GM23338 (cell line): Measurements from ENCODE around the gene WNT7A. TPM values are rescaled to one million over a fixed set of nuclear protein-coding genes. Genes with fewer than 3 reads are reported as not detected.

Source experiments
- ATAC-seq: fragments of 200-7000 bp; cut with Tn5 transposase; 3 replicates; pipeline ENCODE4 v1.9.1; 2020
- DNase-seq: peaks from one replicate; pipeline ENCODE4 v3.0.0-alpha.2; 2015; ENCODE audit warnings: low spot score
- H2AFZ ChIP-seq: fragments of 200-600 bp; sonication (generic); 2 replicates; pipeline ENCODE4 v1.8.0; 2016; ENCODE audit warnings: antibody characterized with exemption, mild to moderate bottlenecking, moderate library complexity
- H3F3A ChIP-seq: fragments of 200-600 bp; sonication (generic); replicated peaks from 2 replicates; pipeline ENCODE4 v1.8.0; 2017; ENCODE audit warnings: antibody characterized with exemption, mixed run types, low read depth
- H3K27ac ChIP-seq: fragments of 200-600 bp; sonication (generic); 2 replicates; pipeline ENCODE4 v1.6.1; 2016; ENCODE audit warnings: low read depth
- H3K27me3 ChIP-seq: fragments of 200-600 bp; sonication (generic); 2 replicates; pipeline ENCODE4 v1.8.0; 2016; ENCODE audit warnings: mild to moderate bottlenecking, mixed run types, moderate library complexity; ENCODE audit not compliant: insufficient read depth
- H3K36me3 ChIP-seq: fragments of 200-600 bp; sonication (generic); 2 replicates; pipeline ENCODE4 v1.8.0; 2016; ENCODE audit warnings: mild to moderate bottlenecking; ENCODE audit not compliant: insufficient read depth
- H3K4me1 ChIP-seq: fragments of 200-600 bp; sonication (generic); 2 replicates; pipeline ENCODE4 v1.8.0; 2016; ENCODE audit warnings: mild to moderate bottlenecking, moderate library complexity; ENCODE audit not compliant: insufficient read depth
- H3K4me2 ChIP-seq: fragments of 200-600 bp; sonication (generic); 2 replicates; pipeline ENCODE4 v1.7.1; 2017; ENCODE audit warnings: mixed run types
- H3K4me3 ChIP-seq: fragments of 200-600 bp; sonication (generic); 2 replicates; pipeline ENCODE4 v1.6.1; 2016; ENCODE audit warnings: mixed run types
- H3K79me2 ChIP-seq: fragments of 200-600 bp; sonication (generic); replicated peaks from 2 replicates; pipeline ENCODE4 v1.8.0; 2017; ENCODE audit warnings: mild to moderate bottlenecking; ENCODE audit not compliant: insufficient read depth
- H3K9me2 ChIP-seq: fragments of 200-600 bp; sonication (generic); 2 replicates; pipeline ENCODE4 v1.8.0; 2017; ENCODE audit not compliant: insufficient read depth
- H4K20me1 ChIP-seq: fragments of 200-600 bp; sonication (generic); replicated peaks from 2 replicates; pipeline ENCODE4 v1.8.0; 2017; ENCODE audit warnings: mild to moderate bottlenecking; ENCODE audit not compliant: insufficient read depth
- H3K27ac Mint-ChIP-seq: 2 replicates; pipeline ENCODE4 v1.8.0; 2020; ENCODE audit warnings: inconsistent platforms, mild to moderate bottlenecking, moderate library complexity, mixed read lengths
- H3K27me3 Mint-ChIP-seq: 3 replicates; pipeline ENCODE4 v1.8.0; 2022; ENCODE audit warnings: low read depth, mild to moderate bottlenecking, moderate library complexity, mixed read lengths, inconsistent platforms; ENCODE audit not compliant: insufficient read depth, poor library complexity
- H3K36me3 Mint-ChIP-seq: 3 replicates; pipeline ENCODE4 v1.8.0; 2021; ENCODE audit warnings: low read depth, mild to moderate bottlenecking, inconsistent platforms, moderate library complexity, mixed read lengths
- H3K4me1 Mint-ChIP-seq: 3 replicates; pipeline ENCODE4 v1.8.0; 2020; ENCODE audit warnings: mild to moderate bottlenecking, inconsistent platforms, mixed read lengths
- H3K4me3 Mint-ChIP-seq: 3 replicates; pipeline ENCODE4 v1.8.0; 2021; ENCODE audit warnings: moderate library complexity, mild to moderate bottlenecking, inconsistent platforms, mixed read lengths
- H3K9me3 Mint-ChIP-seq: 3 replicates; pipeline ENCODE4 v1.8.0; 2020; ENCODE audit warnings: moderate library complexity, mild to moderate bottlenecking, inconsistent platforms, mixed read lengths
- CREB1 ChIP-seq: fragments of 250-450 bp; sonication (Bioruptor Pico); IDR thresholded peaks from 2 replicates; pipeline ENCODE4 v1.5.0; 2020; ENCODE audit warnings: low read depth, mild to moderate bottlenecking, moderate library complexity
- EZH2 ChIP-seq: fragments of 200-600 bp; sonication (generic); IDR thresholded peaks from one replicate; pipeline ENCODE4 v1.8.0; 2017; ENCODE audit warnings: antibody characterized with exemption, mild to moderate bottlenecking, low read depth; ENCODE audit not compliant: unreplicated experiment
- JUNB ChIP-seq: IDR thresholded peaks from one replicate; pipeline ENCODE4 v1.6.1; 2016; ENCODE audit warnings: antibody characterized with exemption; ENCODE audit not compliant: unreplicated experiment
- POLR2AphosphoS5 ChIP-seq: IDR thresholded peaks from 2 replicates; pipeline ENCODE4 v1.6.1; 2016; ENCODE audit warnings: antibody characterized with exemption, low read depth
- STAT1 ChIP-seq: IDR thresholded peaks from one replicate; pipeline ENCODE4 v1.6.1; 2016; ENCODE audit warnings: antibody characterized with exemption; ENCODE audit not compliant: unreplicated experiment
- ZNF114 ChIP-seq: fragments of 250-450 bp; sonication (Bioruptor Pico); IDR thresholded peaks from 2 replicates; pipeline ENCODE4 v1.5.0; 2020; ENCODE audit warnings: mild to moderate bottlenecking, moderate library complexity
- ZNF331 ChIP-seq: fragments of 250-450 bp; sonication (Bioruptor Pico); IDR thresholded peaks from 2 replicates; pipeline ENCODE4 v1.5.0; 2020; ENCODE audit warnings: low read depth, mild to moderate bottlenecking, moderate library complexity
- polyA plus RNA-seq: library from polyadenylated mRNA; unstranded; fragments of >200 nt; fragmentation: Nextera tagmentation; extraction: Ambion mirVana; gene quantifications from 2 replicates; pipeline ENCODE4 v1.2.1, GENCODE V29; 2016
- total RNA-seq: library from RNA; depleted of rRNA; stranded (reverse); fragments of >200 nt; shearing (Covaris generic); gene quantifications from 2 replicates; pipeline ENCODE4 v1.2.3, GENCODE V29; 2014
- TF ChIP-seq, protein P1 (sequence below), 2 experiments: fragments of 200-600 bp in 1 of 2; sonication (generic) in 1 of 2; conservative IDR thresholded peaks; 2 replicates each; pipeline versions ENCODE4 v1.5.1 to v1.6.1; 2016 to 2017; ENCODE audit warnings: antibody characterized with exemption in 2 of 2, low read depth in 2 of 2, mild to moderate bottlenecking in 2 of 2, moderate library complexity in 1 of 2
- TF ChIP-seq, protein P2 (sequence below): fragments of 250-450 bp; sonication (Bioruptor Pico); IDR thresholded peaks from 2 replicates; pipeline ENCODE4 v1.5.0; 2020; ENCODE audit warnings: mild to moderate bottlenecking, moderate library complexity
- TF ChIP-seq, protein P3 (sequence below): IDR thresholded peaks from 2 replicates; pipeline ENCODE4 v1.6.1; 2016; ENCODE audit warnings: antibody characterized with exemption

WNT7A gene
- total and polyA plus RNA-seq, 2 experiments from 2014 or later: not detected

DNA sequence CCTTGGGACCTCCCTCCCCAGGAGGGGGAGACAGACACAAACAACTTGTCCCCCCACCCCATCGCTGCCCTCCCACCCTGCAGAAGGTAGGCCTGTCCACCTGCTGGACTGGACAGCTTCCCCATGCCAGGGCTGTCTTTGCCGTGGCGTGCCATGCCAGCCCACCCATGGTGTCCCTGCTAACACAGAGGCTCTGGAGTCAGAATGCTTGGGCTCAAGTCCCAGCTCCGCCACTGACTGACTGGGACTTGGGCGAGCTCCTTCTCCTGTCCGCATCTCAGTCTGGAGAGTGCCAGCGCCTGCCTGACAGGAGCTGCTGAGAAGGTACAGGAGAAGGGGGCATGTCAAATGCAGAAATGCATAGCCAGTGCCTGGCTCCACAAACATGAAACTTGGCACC is 23.9 kb downstream of the WNT7A start:
- no peak for ATAC-seq
- H3K36me3 ChIP-seq: no peaks in the 10 kb centered on the region

DNA sequence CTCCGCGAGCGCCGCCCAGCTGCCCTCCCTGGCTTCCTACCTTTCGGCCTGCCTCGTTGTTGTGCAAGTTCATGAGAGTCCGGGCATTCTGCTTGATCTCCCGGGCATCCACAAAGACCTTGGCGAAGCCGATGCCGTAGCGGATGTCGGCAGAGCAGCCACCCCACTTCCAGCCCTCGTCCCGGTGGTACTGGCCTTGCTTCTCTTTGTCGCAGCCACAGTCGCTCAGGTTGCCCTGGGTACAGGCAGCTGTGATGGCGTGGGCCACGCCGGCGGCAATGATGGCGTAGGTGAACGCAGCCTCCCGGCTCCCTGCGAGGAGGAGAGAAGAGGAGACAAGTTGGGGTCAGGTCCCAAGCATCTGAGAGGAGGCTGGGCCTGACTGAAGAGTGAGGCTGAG is 25.4 kb downstream of the WNT7A start:
- Histone ChIP-seq H3K4me2 (no peak overlapping the region), H3K79me2 (no peaks in the 10 kb centered on the region), H3K27ac (no peak overlapping the region), H4K20me1 (no peaks in the 10 kb centered on the region), H2AFZ (no peak overlapping the region), H3K27me3 (no peaks in the 10 kb centered on the region), H3F3A (no peaks in the 10 kb centered on the region), H3K4me1 (no peaks in the 10 kb centered on the region), H3K9me2 (no peaks in the 10 kb centered on the region), H3K36me3 (no peaks in the 10 kb centered on the region), H3K4me3 (no peak overlapping the region)
- DNase-seq (no peak), ATAC-seq (no peak)
- H3K4me1 Mint-ChIP-seq: peaks cover 6% of the 10 kb centered on the region; the same call in 2 of the 3 replicates
- peaks cover 15% of the 10 kb centered on the region for H3K27me3 Mint-ChIP-seq
- no peak overlapping the region for H3K4me3 Mint-ChIP-seq
- H3K9me3 Mint-ChIP-seq: no peaks in the 10 kb centered on the region
- no peaks in the 10 kb centered on the region for H3K36me3 Mint-ChIP-seq
- H3K27ac Mint-ChIP-seq: no peak overlapping the region
- TF ChIP-seq POLR2AphosphoS5 (no peak), EZH2 (no peak), ZNF114 (CRISPR knock-in tag) (no peak)
- TF ChIP-seq, protein P1, sequence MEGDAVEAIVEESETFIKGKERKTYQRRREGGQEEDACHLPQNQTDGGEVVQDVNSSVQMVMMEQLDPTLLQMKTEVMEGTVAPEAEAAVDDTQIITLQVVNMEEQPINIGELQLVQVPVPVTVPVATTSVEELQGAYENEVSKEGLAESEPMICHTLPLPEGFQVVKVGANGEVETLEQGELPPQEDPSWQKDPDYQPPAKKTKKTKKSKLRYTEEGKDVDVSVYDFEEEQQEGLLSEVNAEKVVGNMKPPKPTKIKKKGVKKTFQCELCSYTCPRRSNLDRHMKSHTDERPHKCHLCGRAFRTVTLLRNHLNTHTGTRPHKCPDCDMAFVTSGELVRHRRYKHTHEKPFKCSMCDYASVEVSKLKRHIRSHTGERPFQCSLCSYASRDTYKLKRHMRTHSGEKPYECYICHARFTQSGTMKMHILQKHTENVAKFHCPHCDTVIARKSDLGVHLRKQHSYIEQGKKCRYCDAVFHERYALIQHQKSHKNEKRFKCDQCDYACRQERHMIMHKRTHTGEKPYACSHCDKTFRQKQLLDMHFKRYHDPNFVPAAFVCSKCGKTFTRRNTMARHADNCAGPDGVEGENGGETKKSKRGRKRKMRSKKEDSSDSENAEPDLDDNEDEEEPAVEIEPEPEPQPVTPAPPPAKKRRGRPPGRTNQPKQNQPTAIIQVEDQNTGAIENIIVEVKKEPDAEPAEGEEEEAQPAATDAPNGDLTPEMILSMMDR (conservative IDR thresholded peaks at IDR 0.05; ENCODE audit: low read depth in 2 of 2): no peak
- TF ChIP-seq, protein P2, sequence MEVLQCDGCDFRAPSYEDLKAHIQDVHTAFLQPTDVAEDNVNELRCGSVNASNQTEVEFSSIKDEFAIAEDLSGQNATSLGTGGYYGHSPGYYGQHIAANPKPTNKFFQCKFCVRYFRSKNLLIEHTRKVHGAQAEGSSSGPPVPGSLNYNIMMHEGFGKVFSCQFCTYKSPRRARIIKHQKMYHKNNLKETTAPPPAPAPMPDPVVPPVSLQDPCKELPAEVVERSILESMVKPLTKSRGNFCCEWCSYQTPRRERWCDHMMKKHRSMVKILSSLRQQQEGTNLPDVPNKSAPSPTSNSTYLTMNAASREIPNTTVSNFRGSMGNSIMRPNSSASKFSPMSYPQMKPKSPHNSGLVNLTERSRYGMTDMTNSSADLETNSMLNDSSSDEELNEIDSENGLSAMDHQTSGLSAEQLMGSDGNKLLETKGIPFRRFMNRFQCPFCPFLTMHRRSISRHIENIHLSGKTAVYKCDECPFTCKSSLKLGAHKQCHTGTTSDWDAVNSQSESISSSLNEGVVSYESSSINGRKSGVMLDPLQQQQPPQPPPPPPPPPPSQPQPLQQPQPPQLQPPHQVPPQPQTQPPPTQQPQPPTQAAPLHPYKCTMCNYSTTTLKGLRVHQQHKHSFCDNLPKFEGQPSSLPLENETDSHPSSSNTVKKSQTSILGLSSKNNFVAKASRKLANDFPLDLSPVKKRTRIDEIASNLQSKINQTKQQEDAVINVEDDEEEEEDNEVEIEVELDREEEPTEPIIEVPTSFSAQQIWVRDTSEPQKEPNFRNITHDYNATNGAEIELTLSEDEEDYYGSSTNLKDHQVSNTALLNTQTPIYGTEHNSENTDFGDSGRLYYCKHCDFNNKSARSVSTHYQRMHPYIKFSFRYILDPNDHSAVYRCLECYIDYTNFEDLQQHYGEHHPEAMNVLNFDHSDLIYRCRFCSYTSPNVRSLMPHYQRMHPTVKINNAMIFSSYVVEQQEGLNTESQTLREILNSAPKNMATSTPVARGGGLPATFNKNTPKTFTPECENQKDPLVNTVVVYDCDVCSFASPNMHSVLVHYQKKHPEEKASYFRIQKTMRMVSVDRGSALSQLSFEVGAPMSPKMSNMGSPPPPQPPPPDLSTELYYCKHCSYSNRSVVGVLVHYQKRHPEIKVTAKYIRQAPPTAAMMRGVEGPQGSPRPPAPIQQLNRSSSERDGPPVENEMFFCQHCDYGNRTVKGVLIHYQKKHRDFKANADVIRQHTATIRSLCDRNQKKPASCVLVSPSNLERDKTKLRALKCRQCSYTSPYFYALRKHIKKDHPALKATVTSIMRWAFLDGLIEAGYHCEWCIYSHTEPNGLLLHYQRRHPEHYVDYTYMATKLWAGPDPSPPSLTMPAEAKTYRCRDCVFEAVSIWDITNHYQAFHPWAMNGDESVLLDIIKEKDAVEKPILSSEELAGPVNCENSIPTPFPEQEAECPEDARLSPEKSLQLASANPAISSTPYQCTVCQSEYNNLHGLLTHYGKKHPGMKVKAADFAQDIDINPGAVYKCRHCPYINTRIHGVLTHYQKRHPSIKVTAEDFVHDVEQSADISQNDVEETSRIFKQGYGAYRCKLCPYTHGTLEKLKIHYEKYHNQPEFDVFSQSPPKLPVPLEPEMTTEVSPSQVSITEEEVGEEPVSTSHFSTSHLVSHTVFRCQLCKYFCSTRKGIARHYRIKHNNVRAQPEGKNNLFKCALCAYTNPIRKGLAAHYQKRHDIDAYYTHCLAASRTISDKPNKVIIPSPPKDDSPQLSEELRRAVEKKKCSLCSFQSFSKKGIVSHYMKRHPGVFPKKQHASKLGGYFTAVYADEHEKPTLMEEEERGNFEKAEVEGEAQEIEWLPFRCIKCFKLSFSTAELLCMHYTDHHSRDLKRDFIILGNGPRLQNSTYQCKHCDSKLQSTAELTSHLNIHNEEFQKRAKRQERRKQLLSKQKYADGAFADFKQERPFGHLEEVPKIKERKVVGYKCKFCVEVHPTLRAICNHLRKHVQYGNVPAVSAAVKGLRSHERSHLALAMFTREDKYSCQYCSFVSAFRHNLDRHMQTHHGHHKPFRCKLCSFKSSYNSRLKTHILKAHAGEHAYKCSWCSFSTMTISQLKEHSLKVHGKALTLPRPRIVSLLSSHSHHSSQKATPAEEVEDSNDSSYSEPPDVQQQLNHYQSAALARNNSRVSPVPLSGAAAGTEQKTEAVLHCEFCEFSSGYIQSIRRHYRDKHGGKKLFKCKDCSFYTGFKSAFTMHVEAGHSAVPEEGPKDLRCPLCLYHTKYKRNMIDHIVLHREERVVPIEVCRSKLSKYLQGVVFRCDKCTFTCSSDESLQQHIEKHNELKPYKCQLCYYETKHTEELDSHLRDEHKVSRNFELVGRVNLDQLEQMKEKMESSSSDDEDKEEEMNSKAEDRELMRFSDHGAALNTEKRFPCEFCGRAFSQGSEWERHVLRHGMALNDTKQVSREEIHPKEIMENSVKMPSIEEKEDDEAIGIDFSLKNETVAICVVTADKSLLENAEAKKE (CRISPR knock-in tag): no peak

More for the DNA sequence above, 23.9 kb downstream of the WNT7A start:
- Histone ChIP-seq H3K27ac (no peak overlapping the region), H3K9me2 (no peaks in the 10 kb centered on the region), H3K4me2 (no peak overlapping the region), H3K4me1 (no peaks in the 10 kb centered on the region), H3K27me3 (no peaks in the 10 kb centered on the region), H3F3A (no peaks in the 10 kb centered on the region), H2AFZ (no peak overlapping the region), H4K20me1 (no peaks in the 10 kb centered on the region), H3K4me3 (no peak overlapping the region), H3K79me2 (no peaks in the 10 kb centered on the region)
- Mint-ChIP-seq H3K9me3 (no peaks in the 10 kb centered on the region), H3K27me3 (peaks cover 14% of the 10 kb centered on the region), H3K4me1 (peaks cover 6% of the 10 kb centered on the region; the same call in 2 of the 3 replicates), H3K36me3 (no peaks in the 10 kb centered on the region), H3K27ac (no peak overlapping the region), H3K4me3 (no peak overlapping the region)
- DNase-seq: no peak
- TF ChIP-seq ZNF114 (CRISPR knock-in tag) (no peak), EZH2 (no peak), JUNB (no peak), CREB1 (CRISPR knock-in tag) (no peak), ZNF331 (no peak), STAT1 (no peak)
- TF ChIP-seq, protein P1 (conservative IDR thresholded peaks at IDR 0.05; ENCODE audit: low read depth in 2 of 2): no peak
- TF ChIP-seq, protein P3, sequence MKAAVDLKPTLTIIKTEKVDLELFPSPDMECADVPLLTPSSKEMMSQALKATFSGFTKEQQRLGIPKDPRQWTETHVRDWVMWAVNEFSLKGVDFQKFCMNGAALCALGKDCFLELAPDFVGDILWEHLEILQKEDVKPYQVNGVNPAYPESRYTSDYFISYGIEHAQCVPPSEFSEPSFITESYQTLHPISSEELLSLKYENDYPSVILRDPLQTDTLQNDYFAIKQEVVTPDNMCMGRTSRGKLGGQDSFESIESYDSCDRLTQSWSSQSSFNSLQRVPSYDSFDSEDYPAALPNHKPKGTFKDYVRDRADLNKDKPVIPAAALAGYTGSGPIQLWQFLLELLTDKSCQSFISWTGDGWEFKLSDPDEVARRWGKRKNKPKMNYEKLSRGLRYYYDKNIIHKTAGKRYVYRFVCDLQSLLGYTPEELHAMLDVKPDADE: no peak
